GM18909 (cell line): Measurements from ENCODE around the gene HOXC10.

Source experiments
- ATAC-seq: cut with Tn5 transposase; IDR thresholded peaks from one replicate; pipeline ENCODE4 v1.9.1; 2021; ENCODE audit warnings: mild to moderate bottlenecking; ENCODE audit not compliant: unreplicated experiment, poor library complexity

HOXC10 gene

DNA sequence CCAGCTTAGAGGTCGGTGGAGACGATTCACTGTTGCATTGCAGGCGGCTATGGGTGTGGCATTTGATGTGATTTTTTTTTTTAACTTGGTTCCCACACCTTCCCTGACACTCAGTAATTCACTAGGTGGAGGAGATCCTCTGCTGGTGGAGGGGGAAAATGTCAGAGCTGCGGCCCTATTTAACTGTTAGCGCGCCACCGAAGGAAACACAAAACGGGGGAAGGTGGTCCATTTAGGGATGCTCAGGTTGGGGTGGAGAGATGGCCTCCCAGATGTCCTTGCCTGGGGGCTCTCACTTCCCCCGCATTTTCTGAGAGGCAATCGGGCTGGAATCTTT is 34.5 kb upstream of the HOXC10 start:
- ATAC-seq = no peak

DNA sequence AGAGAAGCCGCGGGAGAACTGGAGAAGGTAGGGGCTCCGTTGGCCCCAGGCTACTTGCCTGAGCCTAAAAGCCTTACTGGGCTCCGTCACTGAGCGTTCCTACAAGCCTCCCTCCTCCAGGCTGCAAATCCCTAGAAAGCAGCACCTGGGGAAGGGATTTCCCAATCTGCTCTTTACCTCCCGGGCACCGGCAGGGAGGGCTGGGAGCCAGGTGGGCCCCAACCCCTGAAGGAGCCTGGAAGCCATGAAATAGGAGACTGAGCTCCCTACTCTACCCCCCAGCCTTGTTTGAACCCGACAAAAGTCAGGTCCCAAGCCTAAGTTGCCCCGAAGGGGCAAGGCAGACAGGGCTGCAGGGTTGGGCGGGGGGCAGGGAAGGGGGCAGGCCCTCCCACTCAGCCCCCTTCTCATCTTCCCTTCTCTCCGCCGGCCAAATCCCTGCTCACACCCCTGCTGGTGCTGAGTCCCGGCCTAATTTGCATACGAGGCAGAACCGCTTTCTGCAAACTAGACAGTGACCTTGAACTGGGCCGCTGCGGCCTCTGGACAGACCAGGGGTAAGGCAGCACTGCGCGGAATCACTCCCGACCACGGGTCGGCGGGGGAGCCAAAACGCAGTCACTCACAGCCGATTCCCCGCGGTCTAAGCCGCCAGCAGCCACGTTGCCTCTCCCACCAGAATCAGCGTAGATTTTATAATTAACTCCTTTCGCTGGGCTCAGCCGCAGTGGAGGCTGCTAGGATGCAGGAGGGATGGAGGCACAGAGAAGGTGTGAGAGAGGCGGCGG is 34.0 kb upstream of the HOXC10 start:
- no peak for ATAC-seq

DNA sequence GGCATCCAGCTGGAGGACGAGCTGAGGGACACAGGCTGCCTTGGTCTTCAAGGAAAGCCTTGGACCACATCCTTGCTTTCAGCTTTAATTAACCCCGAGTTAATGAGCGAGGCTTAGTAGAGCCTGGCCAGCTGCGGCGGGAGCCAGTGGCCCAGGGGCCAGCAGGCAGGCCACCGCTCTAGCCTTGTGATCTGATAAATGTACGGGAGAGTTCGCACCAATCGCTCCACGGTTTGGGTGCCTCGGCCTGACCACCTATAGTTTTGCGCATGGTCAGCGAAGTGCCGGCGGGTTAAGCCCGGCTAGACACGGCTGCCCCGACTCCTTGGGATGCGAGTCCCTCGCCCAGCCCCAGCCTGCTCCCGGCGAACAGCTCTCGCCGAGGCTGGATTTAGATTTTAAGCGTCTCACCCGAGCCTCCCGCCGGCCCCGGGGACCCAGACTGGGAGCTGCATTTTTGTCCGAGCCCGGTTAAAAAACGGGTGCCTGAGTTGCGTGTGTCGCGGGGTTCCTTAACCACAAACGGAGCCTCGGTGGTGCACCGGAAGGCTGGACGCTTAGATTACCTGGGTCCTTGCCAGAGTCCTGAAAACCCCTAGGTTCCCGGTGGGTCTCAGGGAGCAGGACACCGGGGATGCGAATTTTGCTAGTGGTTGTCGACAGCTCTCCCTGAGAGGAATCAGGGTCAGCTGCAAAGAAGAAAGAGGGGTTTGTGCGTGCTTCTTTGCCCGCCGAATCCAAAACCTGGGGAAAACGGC is 33.2 kb upstream of the HOXC10 start:
- ATAC-seq = no peak

DNA sequence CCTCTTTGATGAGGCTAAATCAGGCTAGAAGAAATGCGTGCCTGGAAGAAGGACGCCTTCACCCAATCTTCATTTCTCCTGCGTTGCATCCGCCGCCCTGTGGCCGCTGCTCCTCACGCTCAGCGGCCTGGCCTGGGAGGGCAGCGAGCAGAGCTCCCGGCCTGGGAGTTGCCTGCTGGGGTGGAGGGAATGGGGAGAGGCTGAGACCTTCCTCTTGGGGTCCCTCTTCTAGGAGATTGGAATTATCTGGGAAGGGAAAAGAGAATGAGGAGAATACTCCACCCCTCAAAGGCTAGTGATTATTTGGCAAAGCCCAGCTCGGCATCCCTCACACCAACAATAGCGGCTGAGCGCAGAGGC is 32.6 kb upstream of the HOXC10 start:
- no peak for ATAC-seq

DNA sequence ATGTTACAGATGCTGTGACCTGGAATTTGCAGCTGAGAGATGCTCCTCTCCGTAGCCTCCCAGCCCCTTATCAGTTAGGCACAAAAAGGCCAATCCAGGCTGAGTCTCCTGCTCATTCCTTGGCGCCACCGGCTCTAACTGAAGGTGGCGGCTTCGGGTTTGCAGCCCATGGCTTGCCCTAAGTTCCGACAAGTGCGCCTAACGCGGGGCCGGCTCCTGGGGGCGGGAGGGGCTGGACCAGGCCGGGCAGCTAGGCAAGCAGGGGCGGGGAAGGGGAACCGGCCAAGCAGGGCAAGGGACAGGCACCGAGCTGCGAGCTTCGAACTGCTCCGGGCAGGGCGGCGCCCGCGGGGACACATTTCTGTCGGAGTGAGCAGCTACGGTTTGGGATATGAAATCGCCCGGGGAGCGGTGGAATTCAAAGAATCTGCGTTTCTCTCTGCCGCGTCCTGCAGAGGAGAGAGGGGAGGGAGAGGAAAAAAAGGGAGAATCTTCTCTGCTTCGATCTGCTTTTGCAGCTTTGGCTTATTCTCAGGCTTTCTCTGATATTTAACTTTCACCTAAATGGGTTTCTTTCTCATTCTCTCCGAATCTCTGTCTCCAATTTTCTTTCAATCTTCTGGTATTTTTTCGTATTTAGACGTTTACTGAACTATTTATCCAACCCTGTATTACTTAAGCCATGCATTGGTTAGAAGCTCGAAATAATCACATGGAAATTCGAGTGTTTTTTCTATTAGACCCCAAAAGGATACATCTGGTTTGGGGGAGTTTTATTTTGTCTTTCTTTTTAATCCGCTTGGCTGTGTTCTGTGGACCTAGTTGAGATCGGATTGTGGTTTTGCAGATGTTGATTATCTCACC is 31.8 kb upstream of the HOXC10 start:
- ATAC-seq = no peak

DNA sequence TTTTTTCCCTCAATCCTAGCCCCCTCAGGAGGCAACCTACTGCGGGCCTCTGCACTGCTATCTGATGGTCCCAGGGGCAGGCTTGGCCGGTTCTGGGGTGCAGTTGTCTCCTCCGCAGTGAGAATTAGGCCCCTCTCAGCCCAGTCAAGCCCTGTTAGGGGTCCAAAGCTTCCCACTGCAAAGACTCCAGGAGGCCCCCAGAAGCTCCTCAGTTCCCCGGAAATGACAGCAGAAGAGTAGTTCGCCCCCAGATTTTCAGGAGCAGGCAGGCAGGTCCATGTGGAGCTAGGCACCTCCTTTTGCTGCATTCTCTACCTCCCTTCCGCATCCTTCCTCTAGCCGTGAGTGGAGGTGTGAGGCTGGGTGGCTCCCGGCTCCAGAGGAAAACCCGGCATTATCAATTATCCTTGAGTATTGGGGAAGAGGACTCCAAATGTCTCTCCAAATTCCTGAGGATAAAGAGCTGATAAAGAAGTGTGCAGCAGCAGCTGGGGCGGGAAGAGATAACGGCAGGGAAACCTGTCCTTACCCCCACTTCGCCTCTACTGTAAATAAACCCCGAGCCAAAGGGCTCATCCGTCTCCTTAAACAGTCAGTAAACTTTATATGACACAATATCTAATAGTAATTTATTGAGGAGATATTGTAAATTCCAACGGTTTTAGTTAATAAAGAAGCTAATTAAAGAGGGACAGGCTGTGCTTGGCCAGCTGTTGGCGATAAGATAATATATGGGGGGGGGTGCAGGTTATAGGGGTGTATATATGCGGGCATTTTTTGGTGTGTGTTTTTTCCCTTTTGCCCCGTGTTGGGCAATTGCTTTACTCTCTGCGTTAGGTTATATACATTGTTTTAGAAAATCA is 30.9 kb upstream of the HOXC10 start:
- ATAC-seq = no peak

DNA sequence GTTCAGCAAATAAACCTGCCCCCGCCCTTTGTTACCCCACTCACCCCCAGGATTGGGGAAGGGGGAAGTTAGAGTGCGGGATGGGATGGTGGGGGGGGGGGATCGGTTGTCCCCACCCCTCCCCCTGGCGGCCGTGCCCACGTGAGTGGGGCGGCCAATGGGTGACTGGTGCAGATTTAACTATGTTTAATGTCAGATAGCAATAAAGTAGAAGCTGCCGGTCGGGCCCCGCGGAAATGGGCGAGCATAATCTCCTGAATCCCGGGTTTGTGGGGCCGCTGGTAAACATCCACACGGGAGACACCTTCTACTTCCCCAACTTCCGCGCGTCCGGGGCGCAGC is 30.3 kb upstream of the HOXC10 start, which contains the start of gene HOXC12:
Gene HOXC12 (plus strand): TSS at position 210 of the 342 bp plus-strand sequence. CDS start 27 bp downstream, at position 237.
- ATAC-seq = no peak

DNA sequence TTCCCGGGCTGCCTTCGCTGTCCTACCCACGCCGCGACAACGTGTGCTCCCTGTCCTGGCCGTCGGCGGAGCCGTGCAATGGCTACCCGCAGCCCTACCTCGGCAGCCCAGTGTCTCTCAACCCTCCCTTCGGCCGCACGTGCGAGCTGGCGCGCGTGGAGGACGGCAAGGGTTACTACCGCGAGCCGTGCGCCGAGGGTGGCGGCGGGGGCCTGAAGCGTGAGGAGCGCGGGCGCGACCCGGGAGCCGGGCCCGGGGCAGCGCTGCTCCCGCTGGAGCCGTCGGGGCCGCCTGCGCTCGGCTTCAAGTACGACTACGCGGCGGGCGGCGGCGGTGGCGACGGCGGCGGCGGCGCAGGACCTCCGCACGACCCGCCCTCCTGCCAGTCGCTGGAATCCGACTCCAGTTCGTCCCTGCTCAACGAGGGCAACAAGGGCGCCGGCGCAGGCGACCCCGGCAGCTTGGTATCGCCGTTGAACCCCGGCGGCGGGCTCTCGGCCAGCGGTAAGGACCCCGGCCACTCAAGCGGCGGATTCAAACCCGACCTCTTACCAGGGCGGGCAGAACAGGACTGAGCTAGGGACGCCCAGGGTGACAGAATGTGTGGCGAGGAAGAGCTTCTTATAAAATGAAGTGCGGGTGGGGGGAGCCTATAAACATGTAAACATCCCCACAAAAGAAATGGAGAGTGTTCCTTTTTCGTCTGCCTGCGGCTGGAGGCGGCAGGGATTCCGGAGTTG is 29.7 kb upstream of the HOXC10 start:
- ATAC-seq = no peak

DNA sequence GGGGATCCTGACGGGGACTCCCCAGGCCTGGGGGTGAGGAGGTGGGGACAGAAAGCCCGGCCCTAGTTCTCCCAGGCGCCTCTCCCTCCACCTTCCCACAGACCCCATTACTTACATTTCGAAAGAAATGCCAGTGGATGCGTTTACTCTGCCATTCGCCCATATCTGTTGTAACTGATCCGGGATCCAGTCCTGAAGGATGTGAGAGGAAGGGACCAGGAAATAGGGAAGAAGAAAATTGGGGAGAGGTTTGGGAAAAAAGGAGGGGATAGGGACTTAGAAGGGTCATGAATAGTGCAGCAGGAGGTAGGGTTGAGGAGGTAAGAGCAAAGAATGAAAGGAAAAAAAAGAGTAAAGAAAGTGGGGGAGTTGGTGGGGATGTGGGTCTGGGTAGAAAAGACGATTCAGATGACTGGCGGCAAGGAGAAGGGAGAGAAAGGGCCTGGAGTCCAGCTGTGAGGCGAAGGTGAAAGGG is 29.1 kb upstream of the HOXC10 start:
- ATAC-seq = no peak

DNA sequence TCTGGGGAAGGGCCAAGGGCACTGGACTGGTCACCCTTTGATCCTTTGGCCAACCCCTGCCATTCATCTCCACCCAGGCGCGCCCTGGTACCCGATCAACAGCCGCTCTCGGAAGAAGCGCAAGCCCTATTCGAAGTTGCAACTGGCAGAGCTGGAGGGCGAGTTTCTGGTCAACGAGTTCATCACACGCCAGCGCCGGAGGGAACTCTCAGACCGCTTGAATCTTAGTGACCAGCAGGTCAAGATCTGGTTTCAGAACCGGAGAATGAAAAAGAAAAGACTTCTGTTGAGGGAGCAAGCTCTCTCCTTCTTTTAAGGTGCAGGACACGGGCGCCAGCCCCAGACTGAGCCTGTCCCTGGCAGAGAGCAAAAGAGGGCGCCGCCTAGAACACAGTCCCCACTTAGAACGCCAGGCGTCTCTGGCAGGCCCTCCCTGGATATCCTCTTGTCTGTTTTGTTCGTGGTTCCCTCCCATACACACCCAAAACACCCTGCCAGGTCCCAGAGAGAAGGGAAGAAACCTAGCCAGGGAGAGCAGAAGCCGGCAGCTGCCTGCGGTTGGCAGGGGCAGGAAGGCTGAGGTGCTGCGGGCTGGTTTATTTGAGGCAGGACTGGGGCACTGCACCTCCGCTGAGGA is 28.6 kb upstream of the HOXC10 start:
- ATAC-seq = no peak

DNA sequence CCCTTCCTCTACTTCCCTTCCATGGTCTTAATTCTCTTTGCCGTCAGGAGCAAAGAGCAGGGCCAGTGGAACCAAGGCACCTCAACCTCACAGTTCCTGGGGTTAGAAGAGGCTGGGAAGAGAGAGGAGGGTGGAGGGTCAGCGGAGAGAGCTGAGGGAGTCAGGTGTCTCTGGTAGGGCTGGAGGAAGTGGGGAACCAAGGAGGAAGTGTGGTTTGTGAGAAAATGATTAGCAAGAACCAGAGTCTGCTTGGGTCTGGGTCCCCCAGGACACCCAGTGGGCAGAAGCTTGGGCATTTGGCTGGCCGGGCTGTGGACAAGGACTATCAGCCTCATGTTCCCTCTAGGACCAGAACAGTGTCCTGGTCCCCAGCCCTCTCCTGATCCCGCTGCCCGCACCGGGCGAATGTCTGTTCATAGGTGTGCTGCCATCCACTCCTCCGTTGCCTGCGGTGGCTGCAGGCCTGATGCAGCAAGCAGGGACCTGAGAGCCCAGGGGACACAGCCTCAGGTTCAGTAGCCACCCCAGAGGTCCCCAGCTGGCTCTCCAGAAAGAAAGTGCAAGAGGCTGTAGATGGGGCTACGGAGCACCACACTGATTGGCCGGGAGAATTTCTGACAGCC is 27.9 kb upstream of the HOXC10 start:
- no peak for ATAC-seq

DNA sequence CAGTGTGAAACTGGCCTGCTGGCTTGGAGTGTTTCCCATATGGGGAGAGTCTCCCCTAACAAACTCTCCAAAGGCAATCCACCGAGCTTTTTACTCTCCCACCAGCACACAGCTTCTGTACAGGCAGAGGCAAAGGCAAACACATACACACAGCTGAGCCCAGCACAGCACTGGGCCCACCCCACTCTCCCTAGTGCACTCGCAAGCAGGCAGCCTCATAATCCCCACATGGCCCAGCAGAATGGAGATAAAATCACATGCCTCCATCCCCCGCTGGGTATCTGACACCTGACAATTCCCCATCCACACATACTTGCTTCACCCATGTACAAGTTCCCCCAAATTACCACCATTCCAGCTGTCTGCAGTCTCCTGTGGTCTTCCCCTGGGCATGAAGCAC is 26.8 kb upstream of the HOXC10 start:
- no peak for ATAC-seq

DNA sequence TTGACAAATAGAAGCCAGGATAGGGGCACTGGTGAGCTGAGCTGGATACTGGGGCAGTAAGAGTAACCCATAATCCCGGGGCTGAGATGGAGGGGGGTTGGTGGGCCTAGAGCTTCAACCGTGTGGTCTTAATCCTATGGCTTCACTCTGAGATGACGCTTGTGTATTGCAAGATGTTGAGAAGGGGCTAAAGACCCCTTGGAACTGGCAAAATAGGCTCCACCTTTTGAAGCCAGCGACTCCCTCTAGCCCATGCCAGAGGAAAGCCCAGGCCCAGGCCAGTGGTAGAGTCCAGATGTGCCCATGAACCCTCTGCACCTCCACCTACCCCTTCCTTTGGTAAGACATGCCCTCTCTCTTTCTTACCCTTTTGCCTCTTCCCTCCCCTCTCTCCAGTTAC is 25.6 kb upstream of the HOXC10 start:
- ATAC-seq = no peak

DNA sequence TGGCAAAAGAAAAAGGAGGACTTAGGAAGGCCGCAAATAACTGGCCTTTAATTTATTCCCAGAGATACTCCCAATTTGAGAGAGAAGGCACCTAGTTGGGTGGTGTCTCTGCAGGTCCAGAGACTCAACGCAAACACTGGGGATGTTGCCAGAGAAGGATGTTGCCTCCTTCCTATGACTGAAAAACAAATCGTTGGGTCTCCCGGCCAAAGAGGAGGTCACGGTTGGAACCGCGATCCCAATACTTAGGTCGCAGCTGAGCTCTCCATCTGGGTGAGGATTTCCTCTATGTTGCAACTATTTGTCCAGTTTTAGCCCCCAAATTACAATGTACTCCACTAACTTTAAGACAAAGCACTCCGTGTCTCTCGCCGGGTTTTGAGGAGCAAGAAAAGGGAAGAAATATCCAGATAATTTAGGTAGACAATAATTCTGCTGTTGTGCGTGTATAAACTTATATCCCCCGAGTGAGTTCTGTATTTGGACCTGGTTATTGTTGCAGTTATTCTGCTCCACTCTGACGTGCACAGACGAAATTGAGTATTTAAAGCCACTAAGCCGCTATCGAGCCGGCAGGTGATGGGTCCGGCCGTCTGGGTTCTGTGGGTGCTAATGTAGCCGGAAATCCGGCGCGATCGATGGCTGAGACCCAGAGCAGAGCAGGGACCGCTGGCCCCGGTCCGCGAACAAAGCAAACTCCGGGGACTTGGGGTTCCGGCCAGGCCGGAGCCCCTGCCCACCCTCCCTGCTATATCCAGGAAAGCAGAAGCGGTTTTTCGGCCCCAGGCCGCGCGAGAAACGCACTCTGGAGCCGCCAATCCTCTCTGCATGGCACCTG is 24.5 kb upstream of the HOXC10 start:
- no peak for ATAC-seq

DNA sequence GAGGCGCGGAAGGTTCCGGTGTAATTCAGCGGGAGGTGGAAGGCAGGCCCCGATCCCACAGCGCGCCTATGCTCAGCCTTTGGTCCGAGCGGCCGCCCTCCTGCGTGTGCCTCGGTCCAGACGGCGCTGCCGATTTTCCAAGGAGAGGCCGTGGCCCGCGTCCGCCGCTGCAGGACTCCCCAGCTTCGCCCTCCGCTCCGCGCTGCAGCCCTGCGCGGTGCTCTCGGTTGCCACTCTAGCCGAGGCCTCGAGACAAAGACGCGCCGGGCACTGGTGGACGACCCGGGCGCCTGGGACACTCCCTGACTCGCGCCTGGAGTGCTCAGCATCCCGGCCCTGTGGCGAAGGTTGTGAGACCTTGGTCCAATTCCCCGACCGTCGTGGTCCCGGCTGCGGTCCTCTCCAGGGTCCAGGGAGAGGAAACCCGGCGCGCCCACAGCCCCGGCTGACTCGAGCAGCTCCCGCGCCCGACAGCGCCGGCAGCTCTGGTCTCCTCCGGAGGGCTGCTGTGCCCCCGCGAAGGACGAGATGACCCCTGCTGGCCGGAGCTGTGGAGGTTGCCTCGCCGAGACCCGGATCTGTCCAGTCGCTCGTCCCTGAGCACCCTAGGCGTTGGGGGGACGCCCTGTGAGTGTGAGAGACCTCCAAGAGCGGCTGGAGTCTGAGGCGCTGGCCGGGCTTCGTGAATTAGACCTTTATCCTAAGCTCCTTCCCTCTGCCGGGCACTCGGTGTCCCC is 23.8 kb upstream of the HOXC10 start:
- ATAC-seq = no peak

DNA sequence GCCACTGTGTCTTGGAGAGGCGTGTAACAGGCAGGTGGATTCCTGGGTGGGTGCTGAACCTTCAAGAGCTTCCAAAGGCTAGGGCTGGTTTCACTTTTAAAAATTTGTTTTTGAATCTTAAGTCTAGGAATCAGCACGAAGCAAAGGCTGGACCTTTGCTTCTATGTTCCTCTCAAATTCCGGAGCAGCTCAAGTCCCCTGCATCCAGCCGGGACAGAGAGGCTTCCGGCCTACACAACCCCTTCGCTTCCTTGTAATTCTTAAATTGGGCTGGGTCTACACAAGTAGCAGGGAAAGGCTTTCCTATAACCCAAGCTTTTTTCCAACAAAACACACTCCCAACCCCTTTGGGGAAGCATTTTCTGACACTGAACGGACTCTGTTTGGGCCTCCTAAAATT is 21.9 kb upstream of the HOXC10 start:
- ATAC-seq = no peak
